ENCODE measurements around the gene ZNF813. TPM values are rescaled to one million over a fixed set of nuclear protein-coding genes. Genes with fewer than 3 reads are reported as not detected.

Gene ZNF813
- total and polyA plus RNA-seq, 2 experiments from 2014 or later = 6.4 to 29.3 TPM

GRCh38 chr19:53520163-53520546 lies 52.6 kb downstream of the ZNF813 start:
- ATAC-seq (no peak), DNase-seq (ENCODE audit: low spot score) (no peak)
- Mint-ChIP-seq H3K4me3 (peak overlapping the region; percentile 100), H3K36me3 (ENCODE audit: low read depth) (peaks cover 41% of the 10 kb centered on the region), H3K4me1 (peaks cover 9% of the 10 kb centered on the region), H3K9me3 (peaks cover 8% of the 10 kb centered on the region; the same call in 2 of the 3 replicates), H3K27me3 (ENCODE audit: insufficient read depth, low read depth, poor library complexity) (peaks cover 6% of the 10 kb centered on the region), H3K27ac (peak overlapping the region; percentile 62)
- Histone ChIP-seq H3F3A (replicated peaks; ENCODE audit: low read depth) (peaks cover 13% of the 10 kb centered on the region; the same call in 1 of the 2 replicates), H3K27ac (ENCODE audit: low read depth) (peak overlapping the region; percentile 80), H2AFZ (peak overlapping the region; percentile 2; the same call in 1 of the 2 replicates), H3K4me3 (peak overlapping the region; percentile 43), H3K4me2 (peak overlapping the region; percentile 65), H3K36me3 (ENCODE audit: insufficient read depth) (peaks cover 12% of the 10 kb centered on the region), H3K4me1 (ENCODE audit: insufficient read depth) (peaks cover 15% of the 10 kb centered on the region; the same call in 1 of the 2 replicates), H3K27me3 (ENCODE audit: insufficient read depth) (no peaks in the 10 kb centered on the region), H3K79me2 (replicated peaks; ENCODE audit: insufficient read depth) (peaks cover 42% of the 10 kb centered on the region), H4K20me1 (replicated peaks; ENCODE audit: insufficient read depth) (no peaks in the 10 kb centered on the region), H3K9me2 (ENCODE audit: insufficient read depth) (0 out of 2 replicates have a peak, but pooled peaks cover 7% of the 10 kb centered on the region)
- no peak for TF ChIP-seq STAT1 (IDR thresholded peaks at IDR 0.05; ENCODE audit: unreplicated experiment)
- no peak for TF ChIP-seq EZH2 (IDR thresholded peaks at IDR 0.05; ENCODE audit: low read depth, unreplicated experiment)
- TF ChIP-seq ZNF331 (CRISPR knock-in tag; IDR thresholded peaks at IDR 0.05; ENCODE audit: low read depth) = no peak
- TF ChIP-seq CTCF (conservative IDR thresholded peaks at IDR 0.05; ENCODE audit: low read depth in 2 of 2) = no peak
- TF ChIP-seq NANOG (IDR thresholded peaks at IDR 0.05; ENCODE audit: borderline replicate concordance) = no peak
- no peak for TF ChIP-seq ZNF114 (CRISPR knock-in tag; IDR thresholded peaks at IDR 0.05)
- TF ChIP-seq JUNB (IDR thresholded peaks at IDR 0.05; ENCODE audit: unreplicated experiment) = no peak
- no peak for TF ChIP-seq EZH2phosphoT487 (IDR thresholded peaks at IDR 0.05; ENCODE audit: unreplicated experiment)
- no peak for TF ChIP-seq ETS1 (IDR thresholded peaks at IDR 0.05)
- TF ChIP-seq CREB1 (CRISPR knock-in tag; IDR thresholded peaks at IDR 0.05; ENCODE audit: low read depth) = no peak
- TF ChIP-seq POLR2AphosphoS5 (IDR thresholded peaks at IDR 0.05; ENCODE audit: low read depth) = no peak; the same call in 1 of the 2 replicates
- TF ChIP-seq REST (IDR thresholded peaks at IDR 0.05; ENCODE audit: unreplicated experiment) = no peak
- TF ChIP-seq ZNF462 (CRISPR knock-in tag; IDR thresholded peaks at IDR 0.05) = no peak

Measured in GM23338 (cell line).